Measurements from ENCODE around the gene OR10J1. TPM values are rescaled to one million over a fixed set of nuclear protein-coding genes. Genes with fewer than 3 reads are reported as not detected.

Gene OR10J1
- total RNA-seq, 1 donor from 2014 or later: not detected

DNA sequence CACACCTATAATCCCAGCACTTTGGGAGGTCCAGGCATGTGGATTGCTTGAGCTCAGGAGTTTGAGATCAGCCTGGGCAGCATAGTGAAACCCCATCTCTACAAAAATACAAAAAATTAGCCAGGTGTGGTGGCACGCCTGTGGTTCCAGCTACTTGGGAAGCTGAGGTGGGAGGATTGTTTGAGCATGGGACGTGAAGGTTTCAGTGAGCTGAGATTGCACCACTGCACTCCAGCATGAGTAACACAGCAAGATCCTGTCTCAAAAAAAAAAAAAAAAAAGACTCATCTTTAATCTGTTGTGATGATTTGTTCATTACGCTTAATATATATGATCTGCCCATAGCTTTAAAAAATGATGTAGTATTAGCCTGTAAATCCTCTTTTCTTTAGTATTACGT is 44.0 kb downstream of the OR10J1 start:
- intact Hi-C loops (cut with micrococcal nuclease): no loop called here
- no peaks in the 10 kb centered on the region for H3K27me3 ChIP-seq (ENCODE audit: low read depth)
- TF ChIP-seq, protein P1, sequence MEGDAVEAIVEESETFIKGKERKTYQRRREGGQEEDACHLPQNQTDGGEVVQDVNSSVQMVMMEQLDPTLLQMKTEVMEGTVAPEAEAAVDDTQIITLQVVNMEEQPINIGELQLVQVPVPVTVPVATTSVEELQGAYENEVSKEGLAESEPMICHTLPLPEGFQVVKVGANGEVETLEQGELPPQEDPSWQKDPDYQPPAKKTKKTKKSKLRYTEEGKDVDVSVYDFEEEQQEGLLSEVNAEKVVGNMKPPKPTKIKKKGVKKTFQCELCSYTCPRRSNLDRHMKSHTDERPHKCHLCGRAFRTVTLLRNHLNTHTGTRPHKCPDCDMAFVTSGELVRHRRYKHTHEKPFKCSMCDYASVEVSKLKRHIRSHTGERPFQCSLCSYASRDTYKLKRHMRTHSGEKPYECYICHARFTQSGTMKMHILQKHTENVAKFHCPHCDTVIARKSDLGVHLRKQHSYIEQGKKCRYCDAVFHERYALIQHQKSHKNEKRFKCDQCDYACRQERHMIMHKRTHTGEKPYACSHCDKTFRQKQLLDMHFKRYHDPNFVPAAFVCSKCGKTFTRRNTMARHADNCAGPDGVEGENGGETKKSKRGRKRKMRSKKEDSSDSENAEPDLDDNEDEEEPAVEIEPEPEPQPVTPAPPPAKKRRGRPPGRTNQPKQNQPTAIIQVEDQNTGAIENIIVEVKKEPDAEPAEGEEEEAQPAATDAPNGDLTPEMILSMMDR (IDR thresholded peaks at IDR 0.05; ENCODE audit: borderline replicate concordance): no peak
- no peak overlapping the region for H3K27ac ChIP-seq (replicated peaks)
- H3K36me3 ChIP-seq: no peaks in the 10 kb centered on the region
- H3K4me1 ChIP-seq: no peaks in the 10 kb centered on the region
- no peak for DNase-seq
- peaks cover 19% of the 10 kb centered on the region for H3K9me3 ChIP-seq (replicated peaks)
- no peak overlapping the region for H3K4me3 ChIP-seq

Other genes with a start within 250 kb of the OR10J1 start
- gene ACKR1, start 234.8 kb upstream of the OR10J1 start, total RNA-seq: 10.9 TPM
- 0.96 TPM for gene FCER1A, start 137.4 kb upstream of the OR10J1 start, total RNA-seq
- not detected for gene OR10J4, start 7.5 kb upstream of the OR10J1 start, total RNA-seq
- not detected for gene OR10J5, start 96.3 kb downstream of the OR10J1 start, total RNA-seq
- gene APCS, start 148.1 kb downstream of the OR10J1 start, total RNA-seq: not detected